HK-2 (cell line): Measurements from ENCODE around the gene OR51B4.
"Not testable (repeated sequence)": the region's sequence is repeated elsewhere in the genome, so short reads cannot be mapped to it uniquely, and the experiment has no call there.

Experiments
- DNase-seq: peaks from one replicate; pipeline ENCODE4 v3.0.0-alpha.2; 2018; ENCODE audit not compliant: unreplicated experiment

OR51B4 gene

DNA sequence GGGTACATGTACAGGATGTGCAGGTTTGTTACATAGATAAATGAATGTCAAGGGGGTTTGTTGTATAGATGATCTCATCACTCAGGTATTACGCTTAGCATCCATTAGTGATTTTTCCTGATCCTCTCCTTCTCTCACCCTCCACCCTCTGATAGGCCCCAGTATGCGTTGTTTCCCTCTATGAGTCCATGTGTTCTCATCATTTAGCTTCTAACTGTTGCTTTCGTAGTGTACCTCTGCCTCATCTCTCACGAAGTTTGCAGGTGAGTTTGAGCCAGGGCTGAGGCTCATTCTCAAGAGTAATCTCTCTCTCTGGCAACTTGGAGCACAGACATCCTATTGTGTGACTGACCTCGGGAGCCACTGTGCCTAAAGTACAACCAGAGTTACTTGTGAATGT lies 27.4 kb downstream of the OR51B4 start:
- no peak for DNase-seq

DNA sequence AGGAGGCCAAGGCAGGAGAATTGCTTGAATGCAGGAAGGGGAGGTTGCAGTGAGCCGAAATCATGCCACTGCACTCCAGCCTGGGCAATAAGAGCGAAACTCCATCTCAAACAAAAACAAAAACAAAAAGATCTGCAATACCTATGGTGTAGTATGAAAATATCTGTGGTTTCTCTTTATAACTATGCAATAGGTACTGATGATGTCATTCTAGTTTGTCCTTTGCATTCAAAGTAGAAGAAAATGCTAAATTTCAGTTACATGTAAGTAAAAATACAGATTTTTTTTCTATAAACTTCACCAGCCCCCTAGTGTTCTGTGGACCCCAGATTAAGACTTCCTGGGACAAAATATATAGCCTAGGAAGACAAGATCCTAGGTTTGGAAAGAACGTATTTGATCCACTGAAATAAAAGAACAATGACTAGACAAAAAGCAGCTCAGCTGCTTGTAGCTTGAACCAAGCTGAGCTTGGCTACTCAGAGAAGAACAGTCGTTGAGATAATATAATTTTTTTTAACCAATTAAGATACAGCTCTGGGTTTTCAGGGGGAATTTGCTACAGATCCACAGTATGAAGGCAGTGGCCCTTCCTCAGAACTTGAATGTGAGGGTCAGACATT lies 29.2 kb downstream of the OR51B4 start:
- DNase-seq: no peak

DNA sequence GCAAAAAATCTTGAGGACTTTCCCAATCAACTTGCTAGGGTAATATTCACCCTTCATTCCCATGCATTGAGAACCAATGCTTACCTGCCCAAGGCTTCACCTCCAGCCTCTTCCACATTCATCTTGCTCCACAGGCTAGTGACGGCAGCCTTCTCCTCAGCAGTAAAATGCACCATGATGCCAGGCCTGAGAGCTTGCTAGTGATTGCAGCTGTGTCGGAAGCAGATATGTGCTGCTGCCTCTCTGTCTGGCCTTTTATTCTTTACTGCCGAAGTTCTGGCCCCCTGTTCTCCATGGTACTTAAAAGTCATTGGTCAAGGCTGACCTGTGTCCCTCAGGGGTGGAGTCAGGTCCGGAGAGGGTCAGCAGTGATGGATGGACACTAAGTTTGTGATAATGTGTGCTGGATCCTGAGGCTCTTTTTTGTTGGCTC lies 32.0 kb downstream of the OR51B4 start, which contains the start of gene HBE1:
HBE1 (minus strand) TSS at position 231 of the 433 bp plus-strand sequence; CDS start at position 176, 55 bp downstream.
- DNase-seq: no peak

DNA sequence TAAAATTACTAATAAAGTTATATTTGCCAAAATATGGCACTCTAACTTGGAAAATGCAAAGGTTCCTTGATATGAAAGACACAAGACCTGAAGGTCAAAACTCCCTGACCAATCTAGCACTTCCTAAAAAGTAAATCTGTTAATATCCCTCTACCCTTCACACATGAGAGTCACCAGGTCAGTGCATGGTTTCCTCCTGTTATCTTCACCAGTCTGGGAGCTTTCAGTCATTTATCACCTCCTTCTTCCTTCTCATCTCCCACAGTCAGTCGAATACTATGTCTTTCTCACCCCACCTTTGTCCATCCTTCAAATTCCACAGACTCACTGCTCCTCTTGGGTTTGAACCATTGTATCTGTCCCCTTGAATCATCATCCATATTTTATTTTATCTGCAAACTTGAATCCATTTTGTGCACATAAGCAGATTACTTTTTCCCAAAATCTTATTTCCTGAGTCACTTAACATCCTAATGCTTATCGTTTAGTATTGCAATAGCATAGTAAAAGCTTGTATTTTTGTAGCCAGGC lies 34.6 kb downstream of the OR51B4 start:
- DNase-seq: no peak

DNA sequence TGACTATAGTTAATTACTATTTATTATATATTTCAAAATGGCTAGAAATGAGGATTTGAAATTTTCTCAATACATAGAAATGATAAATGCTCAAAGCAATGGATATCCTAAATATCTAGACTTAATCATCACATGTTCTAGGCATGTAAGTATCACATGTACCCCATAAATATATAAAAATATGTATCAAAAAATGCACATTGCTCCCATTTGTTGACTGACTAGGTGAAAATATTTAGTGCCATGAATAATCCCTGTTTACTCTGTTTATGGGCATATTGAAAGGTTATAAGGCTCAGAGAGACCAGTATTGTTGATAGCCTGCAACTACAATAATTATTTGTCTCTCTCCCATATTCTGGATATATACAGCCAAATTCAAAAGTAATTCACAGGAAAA lies 35.1 kb downstream of the OR51B4 start:
- no peak for DNase-seq

DNA sequence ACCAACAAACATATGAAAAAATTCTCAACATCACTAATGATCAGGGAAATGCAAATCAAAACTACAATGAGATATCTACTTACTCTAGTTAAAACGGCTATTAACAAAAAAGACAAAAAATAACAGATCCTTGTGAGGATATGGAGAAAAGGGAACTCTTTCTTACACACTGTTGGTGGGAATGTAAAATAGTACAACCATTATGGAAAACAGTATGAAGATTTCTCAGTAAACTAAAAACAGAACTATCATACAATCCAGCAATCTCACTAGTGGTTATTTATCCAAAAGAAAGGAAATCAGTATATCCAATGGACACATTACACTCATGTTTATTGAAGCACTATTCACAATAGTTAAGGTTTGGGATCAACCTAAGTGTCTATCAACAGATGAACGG lies 35.9 kb downstream of the OR51B4 start:
- no peak for DNase-seq

DNA sequence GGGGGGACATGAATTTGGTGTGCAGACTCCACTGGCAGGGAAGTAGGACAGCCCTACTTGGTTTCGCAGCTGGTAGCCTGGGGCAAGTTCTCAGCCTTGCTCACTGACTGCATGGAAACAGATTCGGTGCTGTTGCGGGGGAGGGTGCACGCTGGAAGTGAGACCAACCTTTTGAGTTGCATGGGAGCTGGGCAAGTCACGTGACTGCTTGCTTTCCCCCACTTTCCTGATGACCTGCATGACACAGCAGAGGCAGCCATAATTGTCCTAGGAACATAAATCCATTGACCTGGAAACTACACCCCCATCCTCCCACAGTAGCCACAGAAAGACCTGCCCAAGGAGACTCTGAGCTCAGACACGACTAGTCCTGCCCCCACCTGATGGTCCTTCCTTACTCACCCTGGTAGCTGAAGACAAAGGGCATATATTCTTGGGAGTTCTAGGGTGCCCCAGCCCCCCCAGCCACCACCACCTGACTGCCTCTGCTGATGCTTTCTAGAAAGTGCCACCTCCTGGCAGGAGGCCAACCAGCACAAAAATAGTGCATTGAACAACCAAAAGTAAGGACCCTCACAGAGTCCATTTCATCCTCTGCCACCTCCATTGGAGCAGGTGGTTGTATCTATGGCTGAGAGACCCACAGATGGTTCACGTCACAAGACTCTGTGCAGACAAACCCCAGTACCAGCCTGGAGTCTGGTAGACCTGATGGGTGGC lies 43.0 kb downstream of the OR51B4 start:
- DNase-seq: no peak

DNA sequence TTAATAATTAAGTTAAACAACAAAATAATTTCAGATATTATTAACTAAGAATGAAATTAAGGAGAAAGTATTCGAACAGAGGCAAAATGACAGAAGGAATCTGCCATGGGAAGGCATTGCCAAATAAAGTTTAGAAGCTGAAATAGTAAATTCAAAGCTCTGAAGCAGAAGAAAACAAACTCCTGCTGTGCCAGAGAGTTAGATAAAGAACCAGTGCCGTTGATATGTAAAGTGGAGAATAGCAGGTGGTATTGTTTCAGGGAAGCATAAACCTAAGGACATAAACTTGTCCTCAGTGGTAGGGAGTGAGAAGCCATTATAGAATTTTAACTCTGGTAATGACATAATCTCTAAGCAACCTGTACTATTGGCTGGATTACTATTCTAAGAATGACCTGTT lies 44.5 kb downstream of the OR51B4 start:
- DNase-seq: no peak

DNA sequence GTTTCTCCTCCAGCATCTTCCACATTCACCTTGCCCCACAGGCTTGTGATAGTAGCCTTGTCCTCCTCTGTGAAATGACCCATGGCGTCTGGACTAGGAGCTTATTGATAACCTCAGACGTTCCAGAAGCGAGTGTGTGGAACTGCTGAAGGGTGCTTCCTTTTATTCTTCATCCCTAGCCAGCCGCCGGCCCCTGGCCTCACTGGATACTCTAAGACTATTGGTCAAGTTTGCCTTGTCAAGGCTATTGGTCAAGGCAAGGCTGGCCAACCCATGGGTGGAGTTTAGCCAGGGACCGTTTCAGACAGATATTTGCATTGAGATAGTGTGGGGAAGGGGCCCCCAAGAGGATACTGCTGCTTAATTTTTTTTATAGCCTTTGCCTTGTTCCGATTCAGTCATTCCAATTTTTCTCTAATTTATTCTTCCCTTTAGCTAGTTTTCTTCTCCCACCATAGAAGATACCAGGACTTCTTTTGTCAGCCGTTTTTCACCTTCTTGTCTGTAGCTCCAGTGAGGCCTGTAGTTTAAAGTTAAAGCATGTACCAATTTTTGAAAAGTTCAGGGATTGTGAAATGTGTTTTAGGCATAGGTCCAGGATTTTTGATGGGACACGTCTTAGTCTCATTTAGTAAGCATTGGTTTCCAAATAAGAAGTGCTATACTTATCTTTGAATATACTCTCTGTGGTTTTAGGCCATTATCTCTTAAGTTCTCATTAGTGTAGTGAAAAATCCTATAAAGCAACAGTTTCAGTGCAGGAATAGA lies 46.9 kb downstream of the OR51B4 start, which contains the start of gene HBG2:
HBG2 (minus strand) TSS at position 136 of the 768 bp plus-strand sequence; CDS start at position 83, 53 bp downstream.
- DNase-seq: not testable (repeated sequence)

DNA sequence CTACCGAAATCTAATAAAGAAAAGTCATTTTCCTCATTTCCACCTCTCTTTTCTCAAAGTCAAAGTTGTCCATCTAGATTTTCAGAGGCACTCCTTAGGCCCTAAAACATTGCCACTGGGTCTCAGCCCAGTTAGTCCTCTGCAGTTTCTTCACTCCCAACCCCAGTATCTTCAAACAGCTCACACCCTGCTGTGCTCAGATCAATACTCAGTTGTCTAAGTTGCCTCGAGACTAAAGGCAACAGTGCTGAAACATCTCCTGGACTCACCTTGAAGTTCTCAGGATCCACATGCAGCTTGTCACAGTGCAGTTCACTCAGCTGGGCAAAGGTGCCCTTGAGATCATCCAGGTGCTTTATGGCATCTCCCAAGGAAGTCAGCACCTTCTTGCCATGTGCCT lies 47.7 kb downstream of the OR51B4 start:
- DNase-seq: not testable (repeated sequence)

DNA sequence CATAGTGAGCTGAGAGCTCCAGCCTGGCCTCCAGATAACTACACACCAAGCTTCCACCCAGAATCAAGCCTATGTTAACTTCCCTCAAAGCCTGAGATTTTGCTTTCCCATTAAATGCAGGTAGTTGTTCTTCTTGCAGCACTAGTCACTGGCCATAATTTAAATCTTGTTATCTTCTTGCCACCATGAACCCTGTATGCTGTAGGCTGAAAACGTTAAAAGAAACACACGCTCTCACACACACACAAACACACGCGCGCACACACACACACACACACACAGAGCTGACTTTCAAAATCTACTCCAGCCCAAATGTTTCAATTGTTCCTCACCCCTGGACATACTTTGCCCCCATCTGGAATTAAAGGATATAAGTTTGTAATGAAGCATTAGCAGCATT lies 48.3 kb downstream of the OR51B4 start:
- not testable (repeated sequence) for DNase-seq

DNA sequence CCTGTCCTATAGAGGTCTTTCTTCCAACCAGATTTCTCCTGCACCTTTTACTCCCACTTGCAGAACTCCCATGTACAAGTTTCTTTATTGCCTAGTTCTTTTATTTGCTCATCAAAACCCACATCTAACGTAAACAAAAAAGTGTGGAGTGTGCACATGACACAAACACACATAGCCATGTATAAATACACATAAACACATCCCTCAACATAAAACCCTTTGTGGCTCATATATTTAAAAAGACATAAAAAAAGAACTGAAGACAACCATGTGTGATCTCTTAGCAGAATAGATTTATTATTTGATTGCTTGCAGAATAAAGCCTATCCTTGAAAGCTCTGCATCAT lies 48.9 kb downstream of the OR51B4 start:
- no peak for DNase-seq

DNA sequence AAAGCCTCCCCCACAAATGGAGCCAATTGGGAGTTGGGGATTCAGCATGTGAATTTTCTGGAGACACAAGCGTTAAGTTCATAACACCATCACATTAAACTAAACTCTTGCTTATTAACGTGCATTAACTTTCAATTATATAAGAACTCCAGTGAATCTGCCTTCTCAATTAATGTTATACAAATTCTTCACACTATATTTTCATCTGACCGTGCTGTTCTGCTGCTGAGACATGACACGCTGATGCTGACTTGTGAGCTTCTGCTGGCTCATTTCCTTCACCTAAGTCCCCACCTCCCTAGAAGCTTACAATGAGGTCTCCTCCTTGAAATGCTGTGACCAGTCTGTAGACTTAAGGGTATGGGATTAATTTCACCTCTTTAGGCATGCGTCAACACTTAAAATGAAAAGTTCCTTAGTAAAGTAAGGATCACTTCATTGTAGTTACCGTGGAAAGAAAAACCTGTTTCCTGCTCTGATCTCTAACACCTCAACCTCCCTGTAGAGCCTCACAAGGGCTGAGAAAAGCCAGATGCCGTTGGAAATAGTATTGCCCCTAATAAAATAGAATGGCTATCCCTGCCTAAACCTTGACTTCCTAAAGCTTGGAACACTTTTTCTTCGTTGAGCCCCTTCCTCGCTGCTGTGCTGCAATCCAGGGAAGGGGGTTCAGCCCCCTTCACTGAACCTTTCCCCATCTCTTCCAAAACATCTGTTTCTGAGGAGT lies 49.4 kb downstream of the OR51B4 start:
- DNase-seq: no peak

DNA sequence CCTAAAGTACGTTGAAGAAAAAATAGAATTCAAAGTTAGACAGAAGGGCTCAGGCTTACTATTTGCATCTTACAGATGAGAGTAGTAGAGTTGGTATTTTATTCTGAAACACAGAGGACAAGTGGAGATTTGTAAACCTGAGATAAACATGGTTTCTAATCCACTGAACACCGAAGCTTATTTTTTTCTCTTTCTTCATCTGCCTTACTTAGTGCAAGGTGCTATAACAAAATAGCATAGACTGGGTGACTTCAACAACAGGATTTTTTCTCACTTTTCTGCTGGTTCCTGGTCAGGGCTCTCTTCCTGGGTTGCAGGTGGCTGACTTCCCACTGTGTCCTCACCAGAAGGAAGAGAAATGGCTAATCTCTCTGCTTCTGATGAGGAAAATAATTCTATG lies 50.0 kb downstream of the OR51B4 start:
- no peak for DNase-seq
